NCI-H748 (cell line): ENCODE measurements around the gene ZDHHC8.

ENCODE experiments used
- DNase-seq: peaks from one replicate; lab custom pipeline; 2025; ENCODE audit not compliant: unreplicated experiment; lab: John Stamatoyannopoulos, UW

Gene ZDHHC8

GRCh38 chr22:20192293-20192971, 60.8 kb downstream of the ZDHHC8 start:
- no peak for DNase-seq

DNA sequence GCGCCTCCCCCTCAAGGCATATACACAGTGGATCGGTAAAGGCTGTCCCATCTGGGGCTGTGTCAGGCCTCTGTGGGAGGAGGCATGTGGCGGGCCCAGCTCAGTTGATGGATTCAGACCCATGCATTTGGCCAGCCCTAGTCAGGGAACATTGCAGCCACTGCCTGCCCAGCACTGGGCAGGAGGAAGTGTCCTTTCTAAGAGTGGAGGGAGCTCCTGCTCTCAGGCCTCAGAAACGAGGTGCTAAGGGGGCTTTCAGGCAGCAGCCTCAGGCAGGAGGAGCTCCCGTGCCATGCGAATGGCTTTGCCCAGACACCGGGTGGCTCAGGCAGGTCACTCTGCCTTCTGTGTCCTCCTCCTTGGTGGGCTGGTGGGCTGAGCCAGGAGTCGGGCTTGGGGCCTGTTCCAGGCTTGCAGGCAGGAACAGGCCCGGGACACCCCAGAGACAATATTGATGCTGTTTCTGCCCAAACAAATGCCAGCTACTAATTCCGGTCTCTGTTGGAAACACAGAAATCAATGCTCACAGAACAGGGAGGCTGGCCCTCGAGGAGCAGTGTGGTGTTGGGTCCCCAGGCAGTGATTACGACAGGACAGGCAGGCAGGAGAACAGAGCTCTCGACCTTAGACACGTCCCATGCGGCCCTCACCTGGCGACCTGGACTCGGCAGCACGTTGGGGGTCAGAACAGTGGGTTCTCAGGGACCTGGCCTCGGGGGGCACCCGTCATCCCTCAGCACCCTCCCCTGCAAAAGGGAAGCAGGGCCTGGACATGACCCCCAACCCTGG, 61.6 kb downstream of the ZDHHC8 start:
- DNase-seq = no peak

GRCh38 chr22:20193761-20194494, 62.3 kb downstream of the ZDHHC8 start:
- DNase-seq = no peak

GRCh38 chr22:20194681-20195593, 63.3 kb downstream of the ZDHHC8 start:
- DNase-seq = no peak

GRCh38 chr22:20196094-20196842, 64.7 kb downstream of the ZDHHC8 start:
- no peak for DNase-seq
